Dermis blood vessel endothelial cell (primary cell): Measurements from ENCODE around the gene MGAM2. TPM values are rescaled to one million over a fixed set of nuclear protein-coding genes. Genes with fewer than 3 reads are reported as not detected.

Source experiments
- DNase-seq: peaks from one replicate; pipeline ENCODE4 v3.0.0; 2010
- total RNA-seq: library from RNA; depleted of rRNA; stranded (reverse); fragments of >200 nt; gene quantifications from 2 replicates; pipeline ENCODE4 v1.2.3, GENCODE V29; 2014

Gene MGAM2
- total RNA-seq, 1 donor from 2014 or later, result not detected

DNA sequence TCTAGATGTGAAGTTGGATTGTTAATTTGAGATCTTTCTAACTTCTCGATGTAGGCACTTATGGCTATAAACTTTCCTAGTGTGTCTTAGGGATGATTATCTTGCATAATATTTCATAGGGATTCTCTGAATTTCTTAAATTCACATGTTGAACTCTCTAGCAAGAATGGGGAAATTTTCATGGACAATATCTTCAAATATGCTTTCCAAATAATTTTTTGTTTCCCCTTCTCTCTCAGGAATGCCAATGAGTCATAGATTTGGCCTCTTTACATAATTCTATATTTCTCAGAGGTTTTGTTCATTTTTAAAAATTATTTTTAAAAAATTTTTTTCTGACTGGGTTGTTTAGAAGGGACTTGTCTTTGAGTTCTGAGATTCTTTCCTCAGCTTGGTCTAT, 68.9 kb downstream of the MGAM2 start:
- no peak for DNase-seq

DNA sequence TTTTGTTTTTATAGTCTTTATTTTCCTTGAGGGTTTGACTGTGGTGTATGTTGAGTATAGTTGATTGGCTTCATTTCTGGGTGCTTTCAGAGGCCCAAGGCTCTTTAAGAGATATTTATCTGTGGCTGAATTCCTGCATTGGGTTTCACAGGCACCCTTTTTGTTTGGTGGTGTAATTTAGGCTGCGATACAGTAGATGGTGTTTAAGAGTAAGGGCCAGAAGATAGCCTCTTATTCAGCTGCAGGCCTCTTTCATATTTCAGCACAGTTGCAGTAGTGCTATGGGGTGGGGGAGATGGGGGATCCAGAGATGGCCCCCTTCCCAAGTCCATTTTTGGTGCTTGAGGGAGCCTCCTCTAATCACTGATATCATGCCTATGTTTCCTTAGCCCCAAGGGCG, 69.7 kb downstream of the MGAM2 start:
- DNase-seq, result no peak

DNA sequence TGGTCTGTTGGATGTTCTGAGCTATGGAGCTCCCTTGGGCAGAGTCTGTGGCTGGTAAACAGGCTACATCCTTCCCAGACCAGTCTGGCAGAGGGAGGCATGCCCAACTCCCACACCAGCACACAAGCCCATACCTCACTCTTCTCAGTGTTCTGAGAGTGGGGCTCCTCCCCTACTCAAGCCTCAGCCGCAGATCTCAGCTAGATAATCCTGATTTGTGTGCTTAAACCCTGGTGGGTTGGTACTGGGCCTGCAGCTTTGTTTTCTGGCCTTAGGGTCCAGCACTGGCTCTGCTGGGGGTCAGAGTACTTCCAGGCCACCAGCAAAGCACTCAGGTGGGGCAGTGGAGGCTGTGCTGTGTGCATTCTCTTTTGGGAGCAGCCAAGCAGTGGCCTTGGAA, 70.4 kb downstream of the MGAM2 start:
- no peak for DNase-seq

DNA sequence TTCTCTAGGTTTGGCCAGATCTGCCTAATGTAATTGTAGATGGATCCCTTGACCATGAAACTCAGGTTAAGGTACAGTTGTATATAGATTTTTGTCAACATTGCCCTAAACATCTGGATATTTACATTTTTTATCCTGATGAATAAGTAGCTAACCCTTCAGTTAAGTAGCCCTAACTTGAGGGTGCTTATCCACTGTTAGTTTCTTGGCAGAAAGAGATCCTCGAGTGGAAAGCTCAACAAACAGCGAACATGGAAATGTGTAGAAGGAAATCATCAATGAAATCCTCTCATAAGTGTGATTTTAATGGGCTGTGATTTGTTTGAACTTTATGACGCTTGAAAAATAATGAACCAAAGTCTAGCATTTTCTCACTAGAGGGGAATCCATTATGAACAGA, 73.6 kb downstream of the MGAM2 start:
- DNase-seq, result no peak

DNA sequence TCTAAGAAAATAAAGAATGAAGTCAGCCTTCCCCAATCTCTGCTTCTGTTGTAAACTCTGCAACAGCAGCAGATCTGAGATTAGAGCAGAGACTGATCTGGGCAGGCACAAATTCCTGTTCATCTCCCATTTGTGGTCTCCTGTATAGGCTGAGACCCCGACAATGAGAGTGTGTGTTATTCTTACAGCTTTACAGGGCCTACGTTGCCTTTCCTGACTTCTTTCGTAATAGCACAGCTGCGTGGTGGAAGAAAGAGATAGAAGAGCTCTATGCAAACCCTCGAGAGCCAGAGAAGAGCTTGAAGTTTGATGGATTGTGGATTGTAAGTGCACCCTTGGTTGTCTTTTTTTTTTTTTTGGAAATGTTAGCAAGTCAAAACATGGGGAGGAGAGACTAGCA, 74.3 kb downstream of the MGAM2 start:
- no peak for DNase-seq

DNA sequence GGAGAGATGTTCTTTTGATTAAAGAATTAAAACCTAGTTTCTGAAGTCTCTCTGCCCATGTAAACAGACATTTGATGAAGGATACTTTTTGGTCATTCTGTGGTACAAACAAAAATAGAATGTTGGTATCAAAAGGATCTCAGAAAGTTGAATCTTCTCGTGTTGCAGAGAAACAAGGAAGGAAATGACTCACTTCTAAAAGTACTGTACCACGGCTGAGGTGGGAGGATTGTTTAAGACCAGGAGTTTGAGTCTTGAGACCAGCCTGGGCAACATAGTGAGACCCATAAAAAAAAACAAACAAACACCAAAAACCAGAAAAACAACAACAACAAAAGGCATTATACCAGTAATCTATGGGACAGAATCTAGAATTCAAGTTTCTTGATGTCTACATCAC, 76.6 kb downstream of the MGAM2 start:
- DNase-seq, result no peak

- no peak for DNase-seq
Observed at GRCh38 chr7:142188846-142189245, 77.3 kb downstream of the MGAM2 start.

DNA sequence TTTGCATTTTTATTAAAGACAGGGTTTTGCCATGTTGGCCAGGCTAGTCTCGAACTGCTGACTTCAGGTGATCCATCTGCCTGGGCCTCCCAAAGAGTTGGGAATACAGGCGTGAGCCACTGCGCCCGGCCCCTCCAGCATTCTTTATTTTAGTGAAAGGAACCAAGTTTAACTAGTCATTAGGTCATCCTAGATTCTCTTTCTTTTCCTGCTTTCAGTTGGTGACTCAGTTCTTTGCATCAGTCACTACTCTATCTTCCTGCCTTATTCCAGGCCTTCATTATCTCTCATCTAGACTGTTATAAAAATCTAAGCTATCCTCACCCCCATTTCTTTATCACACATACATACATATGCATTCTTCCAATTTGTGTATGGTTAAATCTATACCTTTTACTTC, 82.7 kb downstream of the MGAM2 start:
- no peak for DNase-seq

DNA sequence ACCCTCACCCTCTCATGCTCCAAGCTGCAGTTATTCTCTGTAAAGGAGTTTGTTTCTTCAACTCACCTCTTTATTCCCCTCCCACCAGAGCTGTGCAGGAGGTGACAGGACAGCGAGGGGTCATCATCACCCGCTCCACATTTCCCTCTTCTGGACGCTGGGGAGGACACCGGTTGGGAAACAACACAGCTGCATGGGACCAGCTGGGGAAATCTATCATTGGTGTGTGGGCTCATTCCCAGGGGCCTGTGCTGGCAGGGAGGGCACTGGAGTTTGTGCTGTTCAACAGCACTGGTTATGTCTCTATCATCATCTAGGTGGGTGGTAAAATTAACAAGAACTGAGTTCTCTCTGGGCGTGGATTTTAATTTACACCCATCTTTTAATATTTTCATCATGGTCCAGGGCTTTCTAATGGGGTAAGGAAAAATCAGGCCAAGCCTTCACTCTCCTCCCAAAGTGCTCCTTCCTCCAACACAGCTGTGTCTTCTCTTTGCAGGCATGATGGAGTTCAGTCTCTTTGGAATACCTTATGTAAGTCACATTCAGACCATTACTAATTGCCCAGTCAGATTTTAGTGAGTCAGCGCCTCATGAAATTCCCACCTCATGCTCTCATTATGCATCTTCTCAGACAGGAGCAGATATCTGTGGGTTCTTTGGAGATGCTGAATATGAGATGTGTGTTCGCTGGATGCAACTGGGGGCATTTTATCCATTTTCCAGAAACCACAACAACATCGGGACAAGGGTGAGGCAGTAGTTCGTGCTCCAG, 84.7 kb downstream of the MGAM2 start:
- DNase-seq, result no peak

DNA sequence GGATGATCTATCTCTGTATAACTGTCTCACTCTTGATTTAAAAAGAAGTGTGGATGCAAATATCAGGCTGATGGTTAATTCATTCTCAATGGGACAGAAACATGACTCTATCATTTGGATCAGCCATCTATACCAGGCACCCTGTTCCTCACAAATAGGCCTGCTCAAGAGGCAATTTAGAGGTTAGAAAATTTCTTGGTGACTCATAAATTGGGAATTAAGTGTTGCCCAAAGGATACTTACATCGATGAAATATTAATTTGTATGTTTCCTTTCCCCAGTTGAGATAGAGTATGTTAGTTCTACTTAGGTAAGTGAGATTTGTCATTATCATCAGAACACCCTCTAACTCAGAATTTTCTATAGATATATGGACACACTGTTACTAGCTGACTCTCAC, 88.7 kb downstream of the MGAM2 start:
- no peak for DNase-seq

GRCh38 chr7:142228537-142229104, 117.1 kb downstream of the MGAM2 start:
- DNase-seq, result no peak

DNA sequence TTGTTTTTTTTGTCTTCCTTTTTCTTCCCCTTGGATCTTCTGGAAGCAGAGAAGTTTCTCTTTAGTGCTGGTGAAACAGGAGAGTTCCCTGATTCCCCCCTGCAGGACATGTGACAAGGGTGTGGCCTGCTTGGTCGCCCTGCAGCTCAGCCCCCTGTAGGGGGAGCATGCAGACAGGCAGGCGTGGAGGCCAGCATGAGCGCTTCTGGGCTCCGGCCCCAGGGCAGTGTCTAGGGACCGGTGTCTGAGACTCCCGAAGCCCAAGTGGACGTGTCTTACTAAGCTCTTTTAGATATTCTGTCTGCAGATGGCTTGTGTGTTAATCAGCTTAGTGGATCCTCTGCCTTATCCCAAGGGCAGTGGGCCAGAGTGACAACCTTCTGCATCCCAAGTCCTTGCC, 120.2 kb downstream of the MGAM2 start:
- DNase-seq, result no peak

GRCh38 chr7:142240546-142240945, 129.0 kb downstream of the MGAM2 start:
- no peak for DNase-seq

- no peak for DNase-seq
Observed at GRCh38 chr7:142243823-142244222, 132.3 kb downstream of the MGAM2 start.

- DNase-seq, result no peak
Observed at GRCh38 chr7:142248166-142249160, 136.9 kb downstream of the MGAM2 start.

DNA sequence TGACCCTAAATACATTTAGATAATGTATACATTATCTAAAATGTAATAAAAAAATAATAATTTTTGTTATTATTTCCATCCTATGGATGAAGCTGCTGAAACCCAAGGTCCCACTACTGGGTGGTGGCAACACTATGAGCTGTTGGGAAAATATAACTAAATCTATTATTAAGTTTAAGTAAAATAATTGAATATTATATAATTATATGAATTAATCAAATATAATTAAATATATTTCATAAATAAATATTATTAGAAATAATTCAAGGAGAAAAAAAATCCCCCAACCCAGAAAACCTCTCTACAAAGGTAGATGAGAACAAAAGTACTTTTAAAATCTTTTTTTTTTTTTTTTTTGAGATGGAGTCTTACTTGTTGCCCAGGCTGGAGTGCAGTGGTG, 138.4 kb downstream of the MGAM2 start:
- DNase-seq, result no peak

DNA sequence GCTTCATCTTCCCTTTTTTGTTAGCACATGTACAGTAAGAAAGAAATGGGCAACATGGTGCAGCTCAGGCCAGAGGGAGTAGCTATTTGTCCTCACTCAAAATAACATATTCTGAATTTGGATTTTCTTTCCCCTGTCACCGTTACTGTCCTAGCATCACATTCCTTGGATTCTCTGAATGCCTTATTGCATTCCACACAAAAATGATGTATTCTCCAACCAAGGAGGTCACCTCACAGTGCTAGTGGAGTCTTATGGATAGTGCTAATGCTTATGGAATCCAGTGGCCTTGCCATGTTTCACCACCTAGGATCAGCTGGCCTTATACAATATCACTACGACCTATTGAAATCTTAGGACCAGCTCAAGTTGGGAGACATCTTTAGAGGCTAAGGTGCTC, 139.2 kb downstream of the MGAM2 start:
- no peak for DNase-seq

GRCh38 chr7:142257958-142258357, 146.4 kb downstream of the MGAM2 start, which contains the start of gene PRSS58:
PRSS58 (minus strand) TSS chr7:142258058; CDS start chr7:142257707, 351 bp downstream.
- DNase-seq, result no peak

DNA sequence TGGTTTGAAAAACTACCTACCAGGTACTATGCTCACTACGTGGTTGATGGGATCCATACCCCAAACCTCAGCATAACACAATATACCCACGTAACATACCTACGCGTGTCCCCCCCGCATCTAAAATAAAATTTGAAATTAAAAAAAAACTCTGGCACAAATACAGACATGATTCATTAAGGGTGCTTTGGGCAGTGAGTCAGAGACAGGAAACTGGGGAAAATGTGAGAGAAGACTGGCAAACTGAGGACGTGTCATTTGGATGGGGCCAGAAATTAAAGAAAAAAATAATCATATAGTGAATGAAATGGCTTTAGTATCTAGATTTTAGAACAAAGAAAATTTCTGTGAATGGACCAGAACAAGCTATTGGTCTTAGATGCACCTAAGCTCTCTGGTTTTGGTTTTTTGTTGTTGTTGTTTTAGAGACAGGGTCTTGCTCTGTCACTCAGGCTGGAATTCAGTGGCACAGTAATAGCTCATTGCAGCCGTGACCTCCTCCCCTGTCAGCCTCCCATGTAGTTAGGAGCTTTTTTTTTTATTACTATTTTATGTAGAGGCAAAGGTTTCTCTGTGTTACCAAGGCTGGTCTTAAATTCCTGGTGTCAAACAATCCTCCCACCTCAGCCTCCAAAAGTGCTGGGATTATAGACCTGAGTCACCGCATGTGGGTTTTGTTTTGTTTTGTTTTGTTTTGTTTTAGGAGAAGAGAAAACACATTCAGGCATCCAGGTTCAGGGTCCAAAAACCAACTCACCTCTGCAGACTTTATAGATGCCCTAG, 152.3 kb downstream of the MGAM2 start:
- DNase-seq, result no peak
